ENCODE data around the gene KRTAP10-8. TPM values are rescaled to one million over a fixed set of nuclear protein-coding genes. Genes with fewer than 3 reads are reported as not detected.
"Not testable (repeated sequence)": the region's sequence is repeated elsewhere in the genome, so short reads cannot be mapped to it uniquely, and the experiment has no call there.

KRTAP10-8 gene
- total RNA-seq, 1 experiment from 2014 or later, result not detected

GRCh38 chr21:44579056-44579832 lies 32.6 kb upstream of the KRTAP10-8 start:
- Mint-ChIP-seq H3K4me1 (ENCODE audit: low read depth, unreplicated experiment) (peaks cover 18% of the 10 kb centered on the region), H3K27ac (ENCODE audit: unreplicated experiment) (no peak overlapping the region), H3K36me3 (ENCODE audit: insufficient read depth, unreplicated experiment) (peaks cover 8% of the 10 kb centered on the region), H3K9me3 (ENCODE audit: low read depth, unreplicated experiment) (peaks cover 11% of the 10 kb centered on the region), H3K27me3 (ENCODE audit: unreplicated experiment) (peaks cover 71% of the 10 kb centered on the region), H3K4me3 (ENCODE audit: low read depth, unreplicated experiment) (peak overlapping the region; percentile 54)
- no TSS peak for BruUV-seq (replicated peaks)
- CTCF ChIA-PET, result no interaction called here
- intact Hi-C loops (cut with micrococcal nuclease; ENCODE audit: unreplicated experiment), result no loop called here
- TF ChIP-seq CTCF (IDR thresholded peaks at IDR 0.05; ENCODE audit: unreplicated experiment), result no peak
- no peak for DNase-seq

- H3K36me3 Mint-ChIP-seq (ENCODE audit: insufficient read depth, unreplicated experiment), result peaks cover 3% of the 10 kb centered on the region
- no peak for TF ChIP-seq CTCF (IDR thresholded peaks at IDR 0.05; ENCODE audit: unreplicated experiment)
- peaks cover 71% of the 10 kb centered on the region for H3K27me3 Mint-ChIP-seq (ENCODE audit: unreplicated experiment)
- intact Hi-C loops (cut with micrococcal nuclease; ENCODE audit: unreplicated experiment), result no loop called here
- peaks cover 12% of the 10 kb centered on the region for H3K4me1 Mint-ChIP-seq (ENCODE audit: low read depth, unreplicated experiment)
- no TSS peak for BruUV-seq (replicated peaks)
- no peak overlapping the region for H3K27ac Mint-ChIP-seq (ENCODE audit: unreplicated experiment)
- CTCF ChIA-PET, result interaction anchor here (0.7 to 0.9 kb wide), 3 partner anchors 69 to 201 kb away, joined by 3 to 12 read pairs (median 5); no protein-coding TSS in a partner anchor
- H3K9me3 Mint-ChIP-seq (ENCODE audit: low read depth, unreplicated experiment), result peaks cover 11% of the 10 kb centered on the region
- H3K4me3 Mint-ChIP-seq (ENCODE audit: low read depth, unreplicated experiment), result peak overlapping the region; percentile 54
- no peak for DNase-seq
Observed at GRCh38 chr21:44579833-44580144, 32.1 kb upstream of the KRTAP10-8 start.

GRCh38 chr21:44580231-44580821 lies 31.6 kb upstream of the KRTAP10-8 start, which contains the start of gene KRTAP10-5:
Gene KRTAP10-5, minus strand, starts transcription at chr21:44580604. Its CDS starts 26 bp downstream, at chr21:44580578.
- peaks cover 11% of the 10 kb centered on the region for H3K9me3 Mint-ChIP-seq (ENCODE audit: low read depth, unreplicated experiment)
- DNase-seq, result peak; percentile 39
- peak within 1 kb of the TSS; percentile 54 for H3K4me3 Mint-ChIP-seq (ENCODE audit: low read depth, unreplicated experiment)
- H3K36me3 Mint-ChIP-seq (ENCODE audit: insufficient read depth, unreplicated experiment); intact Hi-C loops (cut with micrococcal nuclease; ENCODE audit: unreplicated experiment); H3K4me1 Mint-ChIP-seq (ENCODE audit: low read depth, unreplicated experiment); H3K27ac Mint-ChIP-seq (ENCODE audit: unreplicated experiment); BruUV-seq (replicated peaks): not testable (repeated sequence)
- peaks cover 71% of the 10 kb centered on the region for H3K27me3 Mint-ChIP-seq (ENCODE audit: unreplicated experiment)
- CTCF ChIA-PET, result interaction anchor here (0.7 to 0.9 kb wide), 3 partner anchors 69 to 202 kb away, joined by 3 to 12 read pairs (median 5); no protein-coding TSS in a partner anchor

GRCh38 chr21:44581158-44581557 lies 30.7 kb upstream of the KRTAP10-8 start:
- intact Hi-C loops (cut with micrococcal nuclease; ENCODE audit: unreplicated experiment), result no loop called here
- Mint-ChIP-seq H3K4me3 (ENCODE audit: low read depth, unreplicated experiment) (no peak overlapping the region), H3K27me3 (ENCODE audit: unreplicated experiment) (peaks cover 71% of the 10 kb centered on the region), H3K9me3 (ENCODE audit: low read depth, unreplicated experiment) (peaks cover 11% of the 10 kb centered on the region), H3K36me3 (ENCODE audit: insufficient read depth, unreplicated experiment) (no peaks in the 10 kb centered on the region), H3K4me1 (ENCODE audit: low read depth, unreplicated experiment) (peaks cover 8% of the 10 kb centered on the region), H3K27ac (ENCODE audit: unreplicated experiment) (no peak overlapping the region)
- no peak for TF ChIP-seq CTCF (IDR thresholded peaks at IDR 0.05; ENCODE audit: unreplicated experiment)
- CTCF ChIA-PET, result no interaction called here
- no peak for DNase-seq
- BruUV-seq (replicated peaks), result no TSS peak

- intact Hi-C loops (cut with micrococcal nuclease; ENCODE audit: unreplicated experiment), result no loop called here
- CTCF ChIA-PET, result no interaction called here
Observed at GRCh38 chr21:44582055-44582454, 29.8 kb upstream of the KRTAP10-8 start.

More at GRCh38 chr21:44582055-44582454, 29.8 kb upstream of the KRTAP10-8 start:
- BruUV-seq (replicated peaks), result no TSS peak
- Mint-ChIP-seq H3K27ac (ENCODE audit: unreplicated experiment) (no peak overlapping the region), H3K4me3 (ENCODE audit: low read depth, unreplicated experiment) (no peak overlapping the region), H3K36me3 (ENCODE audit: insufficient read depth, unreplicated experiment) (no peaks in the 10 kb centered on the region), H3K9me3 (ENCODE audit: low read depth, unreplicated experiment) (peaks cover 11% of the 10 kb centered on the region), H3K4me1 (ENCODE audit: low read depth, unreplicated experiment) (peaks cover 8% of the 10 kb centered on the region), H3K27me3 (ENCODE audit: unreplicated experiment) (peaks cover 80% of the 10 kb centered on the region)
- DNase-seq, result no peak
- TF ChIP-seq CTCF (IDR thresholded peaks at IDR 0.05; ENCODE audit: unreplicated experiment), result no peak

Measured in Calu3 (cell line).